ENCODE measurements around the gene SLC22A14. TPM values are rescaled to one million over a fixed set of nuclear protein-coding genes. Genes with fewer than 3 reads are reported as not detected.

SLC22A14 gene
- total RNA-seq, 1 experiment from 2014 or later, result 0.22 TPM

GRCh38 chr3:38264353-38264771 lies 17.7 kb upstream of the SLC22A14 start:
- TF ChIP-seq CBX3 (IDR thresholded peaks at IDR 0.05; ENCODE audit: low read depth), result no peak
- no peak for TF ChIP-seq TCF7L2 (IDR thresholded peaks at IDR 0.05; ENCODE audit: borderline replicate concordance, extremely low read depth, insufficient read depth, insufficient read length)
- no peak for TF ChIP-seq ATF3 (IDR thresholded peaks at IDR 0.05)
- TF ChIP-seq EZH2 (IDR thresholded peaks at IDR 0.05), result no peak
- TF ChIP-seq MAX (IDR thresholded peaks at IDR 0.05), result no peak
- TF ChIP-seq EGR1 (IDR thresholded peaks at IDR 0.05; ENCODE audit: low read depth), result no peak
- TF ChIP-seq ZFX (IDR thresholded peaks at IDR 0.05), result no peak
- no peak for TF ChIP-seq ZNF274 (IDR thresholded peaks at IDR 0.05; ENCODE audit: low read depth, low read length)
- TF ChIP-seq RAD21 (IDR thresholded peaks at IDR 0.05; ENCODE audit: low read depth), result no peak
- no peak for TF ChIP-seq POLR2A (IDR thresholded peaks at IDR 0.05; ENCODE audit: borderline replicate concordance, extremely low read depth, insufficient read depth, insufficient read length)
- no peak for TF ChIP-seq EZH2phosphoT487 (IDR thresholded peaks at IDR 0.05; ENCODE audit: borderline replicate concordance)
- no peak for TF ChIP-seq CEBPB (IDR thresholded peaks at IDR 0.05; ENCODE audit: low read depth)
- no peak for TF ChIP-seq SP1 (IDR thresholded peaks at IDR 0.05; ENCODE audit: low read depth)
- no peak for TF ChIP-seq REST (IDR thresholded peaks at IDR 0.05; ENCODE audit: low read depth)
- no peak for TF ChIP-seq SIN3A (IDR thresholded peaks at IDR 0.05; ENCODE audit: low read depth)
- TF ChIP-seq SRF (IDR thresholded peaks at IDR 0.05; ENCODE audit: low read depth), result no peak
- TF ChIP-seq ZBTB33 (IDR thresholded peaks at IDR 0.05; ENCODE audit: extremely low read depth, insufficient replicate concordance, low read length), result no peak
- no peak for TF ChIP-seq CTCF (IDR thresholded peaks at IDR 0.05 in 2 of 3, conservative IDR thresholded peaks at IDR 0.05 in 1 of 3; ENCODE audit: borderline replicate concordance in 1 of 3, insufficient read depth in 1 of 3, low read depth in 2 of 3, low read length in 2 of 3)
- TF ChIP-seq JUND (IDR thresholded peaks at IDR 0.05), result no peak
- Histone ChIP-seq H3K9me3 (ENCODE audit: control insufficient read depth in 1 of 2, insufficient read depth in 1 of 2, low read depth in 1 of 2, low read length in 2 of 2) (no peaks in the 10 kb centered on the region), H3K79me2 (ENCODE audit: insufficient read depth, low read length) (no peaks in the 10 kb centered on the region), H3K9ac (ENCODE audit: low read length) (no peak overlapping the region), H3K27me3 (ENCODE audit: insufficient read depth, low read length) (no peaks in the 10 kb centered on the region), H3K4me1 (ENCODE audit: control insufficient read depth in 1 of 2, insufficient read depth in 2 of 2, low read length in 2 of 2) (peaks cover 0 to 2% of the 10 kb centered on the region in 2 experiments; a peak in 1 of 4 replicates), H3K36me3 (ENCODE audit: control insufficient read depth in 1 of 2, insufficient read depth in 2 of 2, low read length in 2 of 2) (no peaks in the 10 kb centered on the region), H3K9me2 (ENCODE audit: insufficient read depth) (no peaks in the 10 kb centered on the region), H3K4me2 (ENCODE audit: low read length) (no peak overlapping the region), H3K4me3 (replicated peaks in 1 of 2; ENCODE audit: low read depth in 1 of 2, low read length in 2 of 2) (no peak overlapping the region), H4K20me1 (ENCODE audit: insufficient read depth) (no peaks in the 10 kb centered on the region), H3K27ac (ENCODE audit: low read depth, low read length) (no peak overlapping the region), H2AFZ (ENCODE audit: low read depth, low read length, poor library complexity, severe bottlenecking) (no peak overlapping the region)
- DNase-seq (ENCODE audit: low read depth, low spot score) (no peak), ATAC-seq (0 out of 2 replicates have a peak, but pooled peaks have one; percentile 20)
- ChIA-PET POLR2A (interaction anchor here (0.8 kb wide), 1 partner anchor 127 kb away, joined by 3 read pairs; the partner anchor contains the start of gene ACAA1), CTCF (no interaction called here), RAD21 (ENCODE audit: low non-redundant PET in 1 of 2, low total read pairs in 2 of 2, uncharacterized antibody in 2 of 2, unreplicated experiment in 2 of 2) (no interaction called here)
- BruUV-seq (replicated peaks), result no TSS peak
- intact Hi-C loops (cut with micrococcal nuclease), result no loop called here
